ENCODE data around the gene NDOR1.

Gene NDOR1

GRCh38 chr9:137167747-137168572, 37.5 kb upstream of the NDOR1 start:
- DNase-seq (ENCODE audit: low spot score), result no peak

- DNase-seq (ENCODE audit: low spot score), result no peak
Measured at GRCh38 chr9:137168573-137168903, 37.0 kb upstream of the NDOR1 start.

GRCh38 chr9:137168904-137169856, 36.3 kb upstream of the NDOR1 start:
- no peak for DNase-seq (ENCODE audit: low spot score)

- no peak for DNase-seq (ENCODE audit: low spot score)
Measured at GRCh38 chr9:137169896-137170358, 35.6 kb upstream of the NDOR1 start, which contains the start of gene LRRC26. TSS of gene LRRC26 (minus strand) at chr9:137170051. CDS start at chr9:137169943, 108 bp downstream.

GRCh38 chr9:137170486-137171148, 34.9 kb upstream of the NDOR1 start:
- DNase-seq (ENCODE audit: low spot score), result no peak

GRCh38 chr9:137171149-137171900, 34.2 kb upstream of the NDOR1 start:
- no peak for DNase-seq (ENCODE audit: low spot score)

- no peak for DNase-seq (ENCODE audit: low spot score)
Measured at GRCh38 chr9:137172901-137173795, 32.4 kb upstream of the NDOR1 start.

GRCh38 chr9:137173796-137174664, 31.5 kb upstream of the NDOR1 start:
- no peak for DNase-seq (ENCODE audit: low spot score)

GRCh38 chr9:137174722-137175293, 30.7 kb upstream of the NDOR1 start:
- no peak for DNase-seq (ENCODE audit: low spot score)

GRCh38 chr9:137175345-137175961, 30.0 kb upstream of the NDOR1 start:
- no peak for DNase-seq (ENCODE audit: low spot score)

- no peak for DNase-seq (ENCODE audit: low spot score)
Measured at GRCh38 chr9:137176302-137177182, 29.0 kb upstream of the NDOR1 start.

- no peak for DNase-seq (ENCODE audit: low spot score)
Measured at GRCh38 chr9:137178201-137178938, 27.1 kb upstream of the NDOR1 start.

- DNase-seq (ENCODE audit: low spot score), result no peak
Measured at GRCh38 chr9:137178939-137179630, 26.4 kb upstream of the NDOR1 start.

- DNase-seq (ENCODE audit: low spot score), result no peak
Measured at GRCh38 chr9:137179761-137180160, 25.7 kb upstream of the NDOR1 start.

GRCh38 chr9:137180491-137180890, 25.0 kb upstream of the NDOR1 start:
- DNase-seq (ENCODE audit: low spot score), result no peak

- DNase-seq (ENCODE audit: low spot score), result no peak
Measured at GRCh38 chr9:137181680-137182079, 23.8 kb upstream of the NDOR1 start.

All from activated CD4-positive, alpha-beta T cell treated with anti-CD3 and anti-CD28 coated beads, Interleukin-2, Interleukin-4, amounts not matched to agents 100 ng/mL and 50 ng/mL, durations not matched to agents 16 hours and 8 hours (primary cell).